ENCODE results near the gene ZNF566. TPM values are rescaled to one million over a fixed set of nuclear protein-coding genes. Genes with fewer than 3 reads are reported as not detected.

Gene ZNF566
- total RNA-seq, 1 donor = 11.2 TPM

DNA sequence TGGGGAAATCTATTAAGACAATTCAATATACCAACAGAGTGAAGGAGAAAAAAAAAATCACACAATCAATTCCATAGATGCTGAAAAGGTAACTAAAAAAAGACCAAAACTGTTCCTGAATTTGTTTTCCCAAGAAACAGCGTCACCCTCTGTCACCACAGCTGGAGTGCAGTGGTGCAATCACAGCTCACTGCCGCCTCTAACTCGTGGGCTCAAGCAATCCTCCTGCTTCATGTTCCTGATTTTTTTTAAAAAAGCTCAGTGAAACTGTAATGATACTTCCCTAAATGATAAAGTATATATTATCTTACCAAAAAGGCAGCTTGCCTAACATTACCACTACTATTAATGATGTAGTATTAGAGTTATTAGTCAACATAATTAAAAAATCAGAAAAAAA lies 90.8 kb downstream of the ZNF566 start:
- no peak overlapping the region for H3K4me3 ChIP-seq (ENCODE audit: low read depth, low read length)
- TF ChIP-seq, protein P1, sequence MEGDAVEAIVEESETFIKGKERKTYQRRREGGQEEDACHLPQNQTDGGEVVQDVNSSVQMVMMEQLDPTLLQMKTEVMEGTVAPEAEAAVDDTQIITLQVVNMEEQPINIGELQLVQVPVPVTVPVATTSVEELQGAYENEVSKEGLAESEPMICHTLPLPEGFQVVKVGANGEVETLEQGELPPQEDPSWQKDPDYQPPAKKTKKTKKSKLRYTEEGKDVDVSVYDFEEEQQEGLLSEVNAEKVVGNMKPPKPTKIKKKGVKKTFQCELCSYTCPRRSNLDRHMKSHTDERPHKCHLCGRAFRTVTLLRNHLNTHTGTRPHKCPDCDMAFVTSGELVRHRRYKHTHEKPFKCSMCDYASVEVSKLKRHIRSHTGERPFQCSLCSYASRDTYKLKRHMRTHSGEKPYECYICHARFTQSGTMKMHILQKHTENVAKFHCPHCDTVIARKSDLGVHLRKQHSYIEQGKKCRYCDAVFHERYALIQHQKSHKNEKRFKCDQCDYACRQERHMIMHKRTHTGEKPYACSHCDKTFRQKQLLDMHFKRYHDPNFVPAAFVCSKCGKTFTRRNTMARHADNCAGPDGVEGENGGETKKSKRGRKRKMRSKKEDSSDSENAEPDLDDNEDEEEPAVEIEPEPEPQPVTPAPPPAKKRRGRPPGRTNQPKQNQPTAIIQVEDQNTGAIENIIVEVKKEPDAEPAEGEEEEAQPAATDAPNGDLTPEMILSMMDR (IDR thresholded peaks at IDR 0.05; ENCODE audit: insufficient read depth, low read depth, low read length) = no peak
- no peak for DNase-seq (ENCODE audit: low read depth)

Other genes with a start within 250 kb of the ZNF566 start
- 2.6 and 4.7 TPM in 2 replicates for gene ZFP14, start 110.4 kb downstream of the ZNF566 start, total RNA-seq
- gene ZFP82, start 70.9 kb downstream of the ZNF566 start, total RNA-seq = 3.5 and 8.2 TPM in 2 replicates
- 11.3 and 21.6 TPM in 2 replicates for gene ZNF260, start 38.7 kb upstream of the ZNF566 start, total RNA-seq
- gene ZNF529, start 83.7 kb upstream of the ZNF566 start, total RNA-seq = 7.7 and 14.2 TPM in 2 replicates
- 5.2 and 10.4 TPM in 2 replicates for gene ZNF382, start 115.8 kb upstream of the ZNF566 start, total RNA-seq
- 10.3 and 13.4 TPM in 2 replicates for gene ZNF461, start 177.3 kb upstream of the ZNF566 start, total RNA-seq
- gene ZNF567, start 198.1 kb upstream of the ZNF566 start, total RNA-seq = 4.2 and 8.2 TPM in 2 replicates

Data from fibroblast of villous mesenchyme (primary cell).